Upper lobe of left lung (tissue), 4 donors: Measurements from ENCODE around the gene SEMA6A.

ENCODE experiments used
- POLR2A ChIP-seq, 4 donors: fragments of 450-650 bp; IDR thresholded peaks; one replicate each; pipeline ENCODE4 v1.5.1; 2016 to 2017; ENCODE audit warnings: antibody characterized with exemption in 4 of 4, mild to moderate bottlenecking in 2 of 4
- POLR2AphosphoS5 ChIP-seq, 2 donors: sonication (generic); formaldehyde crosslinking; IDR thresholded peaks; one replicate each; pipeline ENCODE4 v1.5.1; 2017; ENCODE audit warnings: antibody characterized with exemption in 2 of 2
- TF ChIP-seq, protein P1 (sequence below), 6 experiments: fragments of 450-650 bp in 4 of 6; fragments of 200-600 bp in 2 of 6; sonication (generic) in 2 of 6; IDR thresholded peaks; one replicate each; pipeline ENCODE4 v1.5.1; 2016 to 2019; ENCODE audit warnings: antibody characterized with exemption in 6 of 6

DNA sequence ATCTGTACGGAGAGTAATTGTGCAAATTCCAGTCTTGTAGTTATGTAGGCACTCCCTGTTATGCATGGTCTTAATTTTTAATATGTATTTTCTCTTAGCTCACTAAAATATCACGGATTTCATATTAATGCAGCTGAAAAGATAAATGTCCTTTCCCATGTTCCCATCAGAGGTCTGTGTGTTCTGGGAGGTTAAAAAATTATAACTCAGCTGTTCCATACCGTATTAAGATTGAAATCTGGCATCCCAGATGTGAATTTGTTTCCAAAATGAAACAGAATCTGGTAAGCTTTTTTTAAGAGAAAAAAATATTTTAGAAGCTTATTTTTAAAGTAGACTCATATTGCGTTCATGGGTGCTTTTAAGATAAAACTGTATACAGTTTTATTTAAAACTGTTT, 44.3 kb downstream of the SEMA6A start:
- TF ChIP-seq POLR2A (IDR thresholded peaks at IDR 0.05): no peak
- TF ChIP-seq, protein P1, sequence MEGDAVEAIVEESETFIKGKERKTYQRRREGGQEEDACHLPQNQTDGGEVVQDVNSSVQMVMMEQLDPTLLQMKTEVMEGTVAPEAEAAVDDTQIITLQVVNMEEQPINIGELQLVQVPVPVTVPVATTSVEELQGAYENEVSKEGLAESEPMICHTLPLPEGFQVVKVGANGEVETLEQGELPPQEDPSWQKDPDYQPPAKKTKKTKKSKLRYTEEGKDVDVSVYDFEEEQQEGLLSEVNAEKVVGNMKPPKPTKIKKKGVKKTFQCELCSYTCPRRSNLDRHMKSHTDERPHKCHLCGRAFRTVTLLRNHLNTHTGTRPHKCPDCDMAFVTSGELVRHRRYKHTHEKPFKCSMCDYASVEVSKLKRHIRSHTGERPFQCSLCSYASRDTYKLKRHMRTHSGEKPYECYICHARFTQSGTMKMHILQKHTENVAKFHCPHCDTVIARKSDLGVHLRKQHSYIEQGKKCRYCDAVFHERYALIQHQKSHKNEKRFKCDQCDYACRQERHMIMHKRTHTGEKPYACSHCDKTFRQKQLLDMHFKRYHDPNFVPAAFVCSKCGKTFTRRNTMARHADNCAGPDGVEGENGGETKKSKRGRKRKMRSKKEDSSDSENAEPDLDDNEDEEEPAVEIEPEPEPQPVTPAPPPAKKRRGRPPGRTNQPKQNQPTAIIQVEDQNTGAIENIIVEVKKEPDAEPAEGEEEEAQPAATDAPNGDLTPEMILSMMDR (IDR thresholded peaks at IDR 0.05): no peak
- TF ChIP-seq POLR2AphosphoS5 (IDR thresholded peaks at IDR 0.05): no peak
